Heart left ventricle (tissue), 13 donors: ENCODE data around the gene ERFE.

ENCODE experiments used
- POLR2A ChIP-seq, 2 donors: fragments of 450-650 bp; IDR thresholded peaks; one replicate each; pipeline ENCODE4 v1.6.1; 2017; ENCODE audit warnings: antibody characterized with exemption in 2 of 2, mild to moderate bottlenecking in 2 of 2, moderate library complexity in 2 of 2
- TF ChIP-seq, protein P1 (sequence below), 12 donors: fragments of 200-600 bp; sonication (generic) in 4 of 12; IDR thresholded peaks; one replicate each; pipeline versions ENCODE4 v1.5.0 to v1.8.0; 2018 to 2022; ENCODE audit warnings: antibody characterized with exemption in 12 of 12, mild to moderate bottlenecking in 5 of 12
- donor health status: ischemic (EF 13 %, LVEDD 7.1; RV severe dilation, severe dysfunction).
- donor health status: DM: no; HTN: yes; CAD: no.
- donor health status: DM: no; HTN: no; CAD: no.
- donor health status: ischemic (EF 25% LVEDD 6.9; RV normal size, moderate dysfunction).
- donor health status: ischemic (EF 25% LVEDD 5.7; RV mildly dilated, moderate dysfunction).
- donor health status: ischemic (EF 35%, LVEDD 5.7; RV mildly dilated, moderate dysfunction).
- donor health status: nonischemic (EF 11% LVEDD 7.7; RV severe dilation, severe dysfunction).
- donor health status: DM: yes; HTN: yes; CAD: no.
- donor health status: PGD.
- donor health status: ischemic (EF 29% LVEDD 5.4; RV normal size, mild dysfunction).
- donor health status: nonischemic (EF 23%, LVEDD 6.1; RV moderate dilation, normal function).

DNA sequence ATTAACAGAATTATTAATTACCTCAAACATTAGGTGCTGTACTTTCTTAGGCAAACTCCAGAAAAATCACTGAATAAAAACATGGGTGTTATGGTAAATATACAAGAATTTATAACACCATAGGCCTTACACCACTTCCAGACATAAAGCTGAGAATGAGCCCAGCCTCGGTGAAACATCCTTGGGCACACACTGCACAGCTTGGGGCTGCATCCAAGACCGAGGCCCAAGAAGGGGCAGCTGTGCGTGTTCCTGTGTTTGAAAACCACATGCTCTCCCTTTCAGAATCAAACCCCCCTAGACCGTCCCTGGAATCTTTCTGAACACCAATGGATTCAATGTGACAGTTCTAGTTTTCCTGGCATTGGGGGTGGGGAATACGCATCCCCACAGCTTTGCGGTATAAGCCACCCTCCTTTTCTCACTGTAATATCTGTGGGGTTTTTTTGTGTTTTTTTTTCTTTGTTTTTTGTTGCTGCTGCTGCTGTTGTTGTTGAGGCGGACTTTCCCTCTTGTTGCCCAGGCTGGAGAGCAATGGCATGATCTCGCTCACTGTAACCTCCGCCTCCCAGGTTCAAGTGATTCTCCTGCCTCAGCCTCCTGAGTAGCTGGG, 12.9 kb downstream of the ERFE start:
- TF ChIP-seq, protein P1, sequence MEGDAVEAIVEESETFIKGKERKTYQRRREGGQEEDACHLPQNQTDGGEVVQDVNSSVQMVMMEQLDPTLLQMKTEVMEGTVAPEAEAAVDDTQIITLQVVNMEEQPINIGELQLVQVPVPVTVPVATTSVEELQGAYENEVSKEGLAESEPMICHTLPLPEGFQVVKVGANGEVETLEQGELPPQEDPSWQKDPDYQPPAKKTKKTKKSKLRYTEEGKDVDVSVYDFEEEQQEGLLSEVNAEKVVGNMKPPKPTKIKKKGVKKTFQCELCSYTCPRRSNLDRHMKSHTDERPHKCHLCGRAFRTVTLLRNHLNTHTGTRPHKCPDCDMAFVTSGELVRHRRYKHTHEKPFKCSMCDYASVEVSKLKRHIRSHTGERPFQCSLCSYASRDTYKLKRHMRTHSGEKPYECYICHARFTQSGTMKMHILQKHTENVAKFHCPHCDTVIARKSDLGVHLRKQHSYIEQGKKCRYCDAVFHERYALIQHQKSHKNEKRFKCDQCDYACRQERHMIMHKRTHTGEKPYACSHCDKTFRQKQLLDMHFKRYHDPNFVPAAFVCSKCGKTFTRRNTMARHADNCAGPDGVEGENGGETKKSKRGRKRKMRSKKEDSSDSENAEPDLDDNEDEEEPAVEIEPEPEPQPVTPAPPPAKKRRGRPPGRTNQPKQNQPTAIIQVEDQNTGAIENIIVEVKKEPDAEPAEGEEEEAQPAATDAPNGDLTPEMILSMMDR (IDR thresholded peaks at IDR 0.05), result no peak
- no peak for TF ChIP-seq POLR2A (IDR thresholded peaks at IDR 0.05)
